Mesenchymal stem cell (in vitro differentiated cells and primary cell): ENCODE data around the gene ULK3.

ENCODE experiments used
- DNase-seq: peaks from one replicate; pipeline ENCODE4 v3.0.0-alpha.2; 2013
- H2AFZ ChIP-seq: one replicate; pipeline ENCODE4 v1.6.1; 2013; ENCODE audit warnings: low read depth, mild to moderate bottlenecking, control low read depth, inconsistent platforms, low read length, moderate library complexity
- H2AK5ac ChIP-seq: 2 replicates; pipeline ENCODE4 v1.6.1; 2013; ENCODE audit warnings: low read length, moderate library complexity, mild to moderate bottlenecking, inconsistent platforms; ENCODE audit not compliant: severe bottlenecking
- H2BK120ac ChIP-seq: one replicate; pipeline ENCODE4 v1.6.1; 2013; ENCODE audit warnings: low read depth, mild to moderate bottlenecking, inconsistent platforms, low read length, moderate library complexity
- H2BK12ac ChIP-seq, 2 experiments: one replicate each; pipeline ENCODE4 v1.6.1; 2013; ENCODE audit warnings: inconsistent platforms in 2 of 2, low read length in 2 of 2, mild to moderate bottlenecking in 2 of 2, moderate library complexity in 2 of 2, control low read depth in 1 of 2
- H2BK15ac ChIP-seq: one replicate; pipeline ENCODE4 v1.6.1; 2013; ENCODE audit warnings: mild to moderate bottlenecking, low read depth, inconsistent platforms; ENCODE audit not compliant: poor library complexity, severe bottlenecking
- H2BK5ac ChIP-seq: 2 replicates; pipeline ENCODE4 v1.6.1; 2013; ENCODE audit warnings: low read depth, mild to moderate bottlenecking, low read length, control low read depth, inconsistent platforms; ENCODE audit not compliant: poor library complexity, severe bottlenecking
- H3K14ac ChIP-seq, 2 experiments: one replicate each; pipeline ENCODE4 v1.6.1; 2013; ENCODE audit warnings: inconsistent platforms in 2 of 2, low read length in 2 of 2, control low read depth in 1 of 2, mild to moderate bottlenecking in 1 of 2, moderate library complexity in 1 of 2
- H3K18ac ChIP-seq, 2 experiments: one replicate each; pipeline ENCODE4 v1.6.1; 2013; ENCODE audit warnings: inconsistent platforms in 2 of 2, low read length in 2 of 2, control low read depth in 1 of 2, low read depth in 1 of 2, mild to moderate bottlenecking in 1 of 2
- H3K23ac ChIP-seq, 2 experiments: one replicate each; pipeline ENCODE4 v1.6.1; 2013; ENCODE audit warnings: inconsistent platforms in 2 of 2, low read length in 2 of 2, mild to moderate bottlenecking in 2 of 2, moderate library complexity in 2 of 2, control low read depth in 1 of 2
- H3K27ac ChIP-seq: 2 replicates; pipeline ENCODE4 v1.5.1; 2013; ENCODE audit warnings: mild to moderate bottlenecking, moderate library complexity, low read length, control low read depth, inconsistent platforms; ENCODE audit not compliant: poor library complexity, severe bottlenecking
- H3K27me3 ChIP-seq, 2 experiments: 2 replicates each; pipeline versions ENCODE4 v1.6.1 to v1.7.0; 2013; ENCODE audit warnings: low read length in 2 of 2, mild to moderate bottlenecking in 2 of 2, moderate library complexity in 2 of 2, control low read depth in 1 of 2, inconsistent platforms in 1 of 2; ENCODE audit not compliant: control insufficient read depth in 1 of 2, insufficient read depth in 1 of 2
- H3K36me3 ChIP-seq, 2 experiments: 2 replicates each; pipeline versions ENCODE4 v1.6.1 to v1.7.0; 2013; ENCODE audit warnings: low read length in 2 of 2, control low read depth in 1 of 2, inconsistent platforms in 1 of 2, low read depth in 1 of 2, mild to moderate bottlenecking in 1 of 2; ENCODE audit not compliant: insufficient read depth in 2 of 2, control insufficient read depth in 1 of 2
- H3K4ac ChIP-seq, 2 experiments: one replicate each; pipeline ENCODE4 v1.6.1; 2013; ENCODE audit warnings: inconsistent platforms in 2 of 2, low read length in 2 of 2, mild to moderate bottlenecking in 2 of 2, moderate library complexity in 2 of 2, control low read depth in 1 of 2, low read depth in 1 of 2
- H3K4me1 ChIP-seq: 2 replicates; pipeline ENCODE4 v1.6.1; 2013; ENCODE audit warnings: low read depth, low read length, control low read depth; ENCODE audit not compliant: control insufficient read depth, insufficient read depth
- H3K4me2 ChIP-seq: 2 replicates; pipeline ENCODE4 v1.6.1; 2013; ENCODE audit warnings: low read length, mild to moderate bottlenecking, inconsistent platforms; ENCODE audit not compliant: poor library complexity, severe bottlenecking
- H3K4me3 ChIP-seq, 2 experiments: 2 replicates each; pipeline versions ENCODE4 v1.5.1 to v1.7.0; 2013; ENCODE audit warnings: low read length in 2 of 2, mild to moderate bottlenecking in 2 of 2, control low read depth in 1 of 2, low read depth in 1 of 2; ENCODE audit not compliant: insufficient read depth in 1 of 2
- H3K79me1 ChIP-seq: replicated peaks from 2 replicates; pipeline ENCODE4 v1.6.1; 2013; ENCODE audit warnings: mild to moderate bottlenecking, control low read depth, low read length, inconsistent platforms; ENCODE audit not compliant: poor library complexity, severe bottlenecking
- H3K9ac ChIP-seq: 2 replicates; pipeline ENCODE4 v1.7.0; 2013; ENCODE audit warnings: mild to moderate bottlenecking, low read length, moderate library complexity
- H3K9me3 ChIP-seq: 2 replicates; pipeline ENCODE4 v1.7.0; 2013; ENCODE audit warnings: mild to moderate bottlenecking, low read length; ENCODE audit not compliant: control insufficient read depth
- H4K8ac ChIP-seq: one replicate; pipeline ENCODE4 v1.6.1; 2013; ENCODE audit warnings: inconsistent platforms, mild to moderate bottlenecking, low read length, moderate library complexity
- H4K91ac ChIP-seq: one replicate; pipeline ENCODE4 v1.6.1; 2013; ENCODE audit warnings: mild to moderate bottlenecking, low read length, inconsistent platforms
- WGBS: methylation state at CpG from one replicate; pipeline ENCODE4 v1.1.7; 2013; ENCODE audit warnings: mixed read lengths; 5-methylcytosine and 5-hydroxymethylcytosine counted together

The ULK3 gene

DNA sequence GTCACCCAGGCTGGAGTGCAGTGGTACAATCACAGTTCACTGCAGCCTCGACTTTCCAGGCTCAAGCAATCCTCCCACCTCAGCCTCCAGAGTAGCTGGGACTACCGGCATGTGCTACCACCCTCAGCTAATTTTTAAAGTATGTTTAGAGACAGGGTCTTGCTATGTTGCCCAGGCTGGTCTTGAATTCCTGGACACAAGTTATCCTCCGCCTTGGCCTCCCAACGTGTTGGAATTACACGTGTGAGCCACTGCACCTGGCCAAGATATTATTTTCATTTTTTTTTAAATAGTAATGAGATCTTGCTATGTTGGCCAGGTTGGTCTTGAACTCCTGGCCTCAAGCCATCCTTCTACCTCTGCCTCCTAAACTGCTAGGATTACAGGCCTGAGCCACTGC lies 42.5 kb upstream of the ULK3 start:
- Histone ChIP-seq H3K4me1 (peaks cover 17% of the 10 kb centered on the region), H2BK12ac (no peak overlapping the region), H3K4me3 (no peak overlapping the region), H3K23ac (no peak overlapping the region), H3K27ac (no peak overlapping the region), H2AK5ac (no peak overlapping the region), H4K8ac (no peak overlapping the region), H3K4me2 (no peak overlapping the region), H2BK120ac (no peak overlapping the region), H3K4ac (no peak overlapping the region), H3K9me3 (no peaks in the 10 kb centered on the region), H3K9ac (no peak overlapping the region), H4K91ac (no peak overlapping the region), H3K18ac (no peak overlapping the region), H3K36me3 (no peaks in the 10 kb centered on the region), H3K27me3 (no peaks in the 10 kb centered on the region), H2AFZ (no peak overlapping the region), H2BK15ac (no peak overlapping the region), H3K14ac (no peak overlapping the region), H2BK5ac (no peak overlapping the region), H3K79me1 (peaks cover 5% of the 10 kb centered on the region)
- WGBS, result 98% methylated on average over 5 of the region's 5 CpGs
- DNase-seq, result no peak

DNA sequence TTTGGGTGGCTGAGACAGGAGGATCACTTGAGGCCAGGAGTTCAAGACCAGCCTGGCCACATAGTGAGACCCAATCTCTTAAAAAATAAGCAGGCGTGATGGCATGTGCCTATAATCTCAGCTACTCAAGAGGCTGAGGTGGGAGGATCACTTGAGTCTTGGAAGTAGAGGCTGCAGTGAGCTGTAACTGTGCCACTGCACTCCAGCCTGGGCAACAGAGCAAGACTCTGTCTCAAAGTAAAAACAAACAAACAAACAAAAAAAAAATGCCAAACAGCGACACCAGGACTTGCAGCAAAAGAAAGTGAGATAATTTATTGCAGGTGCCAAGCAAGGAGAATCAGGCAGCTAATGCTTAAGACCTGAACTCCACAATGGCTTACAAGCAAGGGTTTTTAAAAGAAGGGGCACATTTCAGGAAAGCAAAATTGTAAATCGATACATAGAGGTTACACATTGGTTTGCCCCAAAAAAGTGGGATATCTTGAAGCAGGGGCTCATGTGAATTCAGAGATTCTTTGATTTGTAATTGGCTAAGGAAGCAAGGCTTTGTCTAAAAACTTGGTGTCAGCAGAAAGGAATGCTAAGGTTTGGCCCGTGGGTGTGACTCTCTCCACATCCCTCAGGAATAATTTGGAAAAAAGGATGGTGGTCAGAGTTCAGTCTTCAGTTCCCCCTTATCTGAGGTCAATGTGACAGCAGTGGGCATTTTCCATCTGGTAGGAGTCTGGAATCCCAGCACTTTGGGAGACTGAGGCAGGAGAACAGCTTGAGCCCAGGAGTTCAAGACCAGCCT lies 41.7 kb upstream of the ULK3 start:
- no peak for DNase-seq
- H4K91ac ChIP-seq, result no peak overlapping the region
- no peak overlapping the region for H2BK15ac ChIP-seq
- H3K23ac ChIP-seq, result no peak overlapping the region
- H3K4me2 ChIP-seq, result no peak overlapping the region
- H2BK12ac ChIP-seq, result no peak overlapping the region
- H4K8ac ChIP-seq, result no peak overlapping the region
- no peaks in the 10 kb centered on the region for H3K36me3 ChIP-seq
- peak overlapping the region; percentile 76 for H2AK5ac ChIP-seq
- H3K9ac ChIP-seq, result no peak overlapping the region
- H3K79me1 ChIP-seq, result no peaks in the 10 kb centered on the region
- no peak overlapping the region for H3K14ac ChIP-seq
- peaks cover 15% of the 10 kb centered on the region for H3K4me1 ChIP-seq
- no peak overlapping the region for H2BK120ac ChIP-seq
- H2AFZ ChIP-seq, result no peak overlapping the region
- H3K18ac ChIP-seq, result no peak overlapping the region
- no peaks in the 10 kb centered on the region for H3K27me3 ChIP-seq
- no peak overlapping the region for H3K4ac ChIP-seq
- H3K4me3 ChIP-seq, result no peak overlapping the region
- no peak overlapping the region for H2BK5ac ChIP-seq
- no peaks in the 10 kb centered on the region for H3K9me3 ChIP-seq
- H3K27ac ChIP-seq, result peak overlapping the region; percentile 59
- 66% methylated on average over 3 of the region's 4 CpGs for WGBS

DNA sequence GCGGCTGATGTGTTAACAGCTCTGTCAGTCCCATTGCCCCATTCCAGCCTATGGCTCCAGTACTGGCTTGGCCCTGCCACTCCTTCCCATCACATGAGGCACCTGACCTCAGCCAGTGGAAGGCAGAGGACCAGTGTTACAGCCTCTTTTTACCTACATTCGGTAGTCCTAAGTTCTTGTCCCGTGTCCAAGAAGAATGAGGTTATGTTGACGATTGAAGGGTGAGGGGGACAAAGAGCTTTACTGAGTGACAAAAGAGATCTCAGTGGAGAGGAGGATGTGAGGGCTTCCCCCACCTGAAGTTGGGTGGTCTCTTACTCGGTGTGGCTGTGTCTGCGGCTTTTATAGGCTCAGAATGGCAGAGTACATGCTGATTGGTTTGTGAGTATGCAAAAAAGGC lies 39.6 kb upstream of the ULK3 start:
- no peaks in the 10 kb centered on the region for H3K36me3 ChIP-seq
- H3K4me3 ChIP-seq, result no peak overlapping the region
- no peak overlapping the region for H3K14ac ChIP-seq
- H2BK120ac ChIP-seq, result no peak overlapping the region
- no peak overlapping the region for H4K8ac ChIP-seq
- no peak overlapping the region for H2AFZ ChIP-seq
- no peak overlapping the region for H3K27ac ChIP-seq
- H2BK15ac ChIP-seq, result no peak overlapping the region
- no peaks in the 10 kb centered on the region for H3K79me1 ChIP-seq
- H3K9ac ChIP-seq, result no peak overlapping the region
- no peak for DNase-seq
- H3K27me3 ChIP-seq, result no peaks in the 10 kb centered on the region
- peaks cover 7% of the 10 kb centered on the region for H3K4me1 ChIP-seq
- no peak overlapping the region for H3K23ac ChIP-seq
- no peak overlapping the region for H4K91ac ChIP-seq
- WGBS, result 61% methylated on average over 6 of the region's 6 CpGs
- no peaks in the 10 kb centered on the region for H3K9me3 ChIP-seq
- no peak overlapping the region for H2AK5ac ChIP-seq
- no peak overlapping the region for H2BK12ac ChIP-seq
- no peak overlapping the region for H2BK5ac ChIP-seq
- H3K18ac ChIP-seq, result no peak overlapping the region
- H3K4me2 ChIP-seq, result no peak overlapping the region
- H3K4ac ChIP-seq, result no peak overlapping the region

DNA sequence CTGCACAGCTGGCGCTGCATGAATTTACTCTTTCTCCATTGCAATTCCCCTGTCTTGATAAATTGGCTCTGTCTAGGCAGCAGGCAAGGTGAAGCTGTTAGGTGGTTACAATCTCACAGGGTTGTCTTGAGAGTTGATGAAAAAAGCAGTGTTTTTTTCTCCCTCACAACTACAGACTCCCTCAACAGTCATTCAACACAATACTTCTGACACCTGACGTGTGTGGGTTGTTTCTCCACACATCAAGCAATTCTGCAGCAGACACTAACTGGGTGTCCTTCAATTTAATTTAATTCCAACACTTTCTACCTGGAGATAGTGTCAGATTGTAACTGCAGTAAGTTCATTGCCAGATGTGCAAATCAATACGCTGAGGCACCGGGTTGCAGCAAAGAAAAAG lies 35.3 kb upstream of the ULK3 start:
- Histone ChIP-seq H2AK5ac (no peak overlapping the region), H3K27ac (no peak overlapping the region), H3K14ac (no peak overlapping the region), H3K4ac (no peak overlapping the region), H2BK5ac (no peak overlapping the region), H3K4me2 (no peak overlapping the region), H3K36me3 (no peaks in the 10 kb centered on the region), H2BK12ac (no peak overlapping the region), H3K4me3 (no peak overlapping the region), H2BK120ac (no peak overlapping the region), H2AFZ (no peak overlapping the region), H3K79me1 (no peaks in the 10 kb centered on the region), H3K9me3 (no peaks in the 10 kb centered on the region), H4K8ac (no peak overlapping the region), H3K23ac (no peak overlapping the region), H3K9ac (no peak overlapping the region), H2BK15ac (no peak overlapping the region), H3K4me1 (peaks cover 7% of the 10 kb centered on the region), H3K27me3 (no peaks in the 10 kb centered on the region), H3K18ac (no peak overlapping the region), H4K91ac (no peak overlapping the region)
- DNase-seq, result no peak
- WGBS, result 77% methylated on average over 3 of the region's 4 CpGs
